Measurements from ENCODE around the gene AGBL3.
"Not testable (repeated sequence)": the region's sequence is repeated elsewhere in the genome, so short reads cannot be mapped to it uniquely, and the experiment has no call there.

AGBL3 gene

DNA sequence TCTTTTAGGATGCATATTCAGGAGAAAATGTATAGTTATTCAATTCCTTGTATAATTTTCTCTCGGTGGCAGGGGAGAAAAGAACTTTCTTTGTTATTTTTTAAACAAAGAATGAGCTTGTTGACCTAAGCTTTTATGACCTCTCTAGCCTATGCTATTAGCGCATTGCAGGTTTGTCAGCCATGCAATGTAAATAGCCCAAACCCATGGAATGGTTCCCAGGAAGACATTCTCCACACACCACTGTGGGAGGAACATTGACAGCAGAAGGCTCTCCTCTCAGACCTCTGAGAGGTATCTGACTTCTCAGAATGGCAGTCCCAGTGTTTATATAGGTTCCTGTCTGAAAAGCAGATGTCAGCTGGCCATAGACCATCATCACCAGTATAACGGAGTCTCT is 19.6 kb upstream of the AGBL3 start:
- DNase-seq = no peak

DNA sequence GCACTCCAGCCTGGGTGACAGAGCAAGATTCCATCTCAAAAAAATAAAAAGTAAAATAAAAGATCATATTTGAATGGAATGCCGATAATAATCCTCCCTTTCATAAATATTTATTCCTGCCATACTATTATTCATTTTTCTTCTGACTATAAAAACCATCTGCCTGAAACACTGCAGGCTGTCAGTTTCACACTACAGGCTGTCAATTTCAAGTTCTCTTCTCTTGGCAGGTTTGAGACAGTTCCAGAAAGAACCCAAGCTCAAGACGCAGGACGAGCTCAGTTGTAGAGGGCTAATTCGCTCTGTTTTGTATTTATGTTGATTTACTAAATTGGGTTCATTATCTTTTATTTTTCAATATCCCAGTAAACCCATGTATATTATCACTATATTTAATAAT is 18.2 kb upstream of the AGBL3 start:
- DNase-seq = no peak

DNA sequence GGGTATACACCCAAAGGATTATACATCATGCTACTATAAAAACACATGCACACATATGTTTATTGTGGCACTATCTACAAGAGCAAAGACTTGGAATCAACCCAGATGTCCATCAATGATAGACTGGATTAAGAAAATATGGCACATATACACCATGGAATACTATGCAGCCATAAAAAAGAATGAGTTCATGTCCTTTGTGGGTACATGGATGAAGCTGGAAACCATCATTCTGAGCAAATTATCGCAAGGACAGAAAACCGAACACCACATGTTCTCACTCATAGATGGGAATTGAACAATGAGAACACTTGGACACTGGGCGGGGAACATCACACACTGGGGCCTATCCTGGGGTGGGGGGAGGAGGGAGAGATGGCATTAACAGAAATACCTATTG is 4.7 kb upstream of the AGBL3 start:
- DNase-seq = not testable (repeated sequence)

DNA sequence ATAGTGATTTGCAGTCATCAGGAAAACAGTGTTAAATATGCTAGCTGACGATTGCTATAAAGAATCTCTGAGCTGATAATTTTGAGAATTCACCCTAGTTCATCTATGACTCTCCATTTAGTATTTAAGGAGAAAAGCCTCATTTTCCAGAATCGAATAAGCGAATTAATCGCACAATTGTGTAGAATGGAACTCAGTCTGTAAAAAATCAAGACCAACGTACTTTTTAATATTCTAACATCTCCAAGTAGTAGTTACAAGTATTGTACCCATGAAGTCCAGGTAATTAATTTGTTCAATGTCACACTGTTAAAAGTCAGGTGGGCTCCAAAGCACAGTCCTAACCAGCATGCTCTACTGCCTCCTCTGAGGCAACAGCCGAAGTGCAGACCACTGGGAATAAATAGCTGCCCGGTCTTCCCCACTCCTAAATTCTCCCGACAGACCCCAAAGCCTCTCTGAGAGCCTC is 380 bp upstream of the AGBL3 start:
- no peak for DNase-seq

DNA sequence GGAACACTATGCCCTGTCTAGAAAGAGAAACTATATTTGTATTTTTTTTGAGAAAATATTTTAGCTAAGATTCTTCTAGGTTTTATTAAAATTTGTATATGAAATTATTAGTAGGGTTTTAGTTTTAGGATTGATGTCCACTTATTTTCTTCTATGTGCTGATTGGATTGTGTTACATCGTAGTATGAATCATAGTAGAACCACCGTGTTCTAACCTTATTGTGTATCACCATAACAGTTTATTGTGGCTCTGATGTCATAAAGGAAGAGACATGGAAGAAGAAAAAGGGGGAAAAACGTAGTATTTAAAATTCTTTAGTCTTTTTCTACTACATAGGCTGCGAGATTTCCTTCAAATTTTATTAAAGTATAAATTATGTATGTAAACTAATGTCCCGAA is 1.9 kb downstream of the AGBL3 start:
- DNase-seq = no peak

DNA sequence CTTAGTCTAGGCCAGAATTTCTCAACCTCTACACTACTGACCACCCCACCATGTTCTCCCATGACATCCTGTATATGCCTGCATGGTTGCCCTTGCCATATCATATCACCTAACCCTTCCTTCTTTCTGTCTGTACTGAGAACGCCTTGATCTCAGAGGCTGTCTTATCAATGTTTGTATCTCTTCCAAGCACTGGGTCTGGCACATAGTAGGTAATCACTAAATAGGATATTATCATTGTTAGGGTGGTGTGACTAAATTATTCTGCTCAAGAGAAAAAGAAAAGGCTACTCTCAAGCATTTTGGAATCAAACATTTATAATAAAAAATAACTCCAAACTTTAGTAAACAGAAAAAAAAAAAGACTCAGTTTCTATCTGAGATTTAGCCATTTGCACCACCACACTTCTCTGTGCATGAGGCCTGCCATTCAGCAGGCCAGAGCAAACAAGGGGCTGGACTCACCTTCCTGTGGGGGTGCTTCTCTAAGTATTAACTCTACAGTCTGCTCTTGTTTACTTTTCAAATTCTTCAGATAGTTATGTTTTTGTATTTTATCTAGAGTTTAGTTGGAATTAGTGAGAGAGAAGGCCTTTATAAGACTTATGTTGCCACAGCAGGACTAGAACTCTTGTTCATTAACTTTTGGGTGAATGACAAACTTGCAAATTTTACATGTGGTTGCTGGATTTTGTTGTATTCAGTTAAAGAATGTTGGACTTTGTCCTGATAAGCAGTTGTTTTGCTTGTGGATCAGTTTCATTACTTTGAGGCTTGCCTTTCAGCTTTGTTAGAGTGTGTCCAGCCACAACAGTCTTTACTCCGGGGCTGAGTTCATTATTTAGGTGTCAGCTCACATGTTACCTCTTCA is 5.4 kb downstream of the AGBL3 start:
- DNase-seq = no peak

DNA sequence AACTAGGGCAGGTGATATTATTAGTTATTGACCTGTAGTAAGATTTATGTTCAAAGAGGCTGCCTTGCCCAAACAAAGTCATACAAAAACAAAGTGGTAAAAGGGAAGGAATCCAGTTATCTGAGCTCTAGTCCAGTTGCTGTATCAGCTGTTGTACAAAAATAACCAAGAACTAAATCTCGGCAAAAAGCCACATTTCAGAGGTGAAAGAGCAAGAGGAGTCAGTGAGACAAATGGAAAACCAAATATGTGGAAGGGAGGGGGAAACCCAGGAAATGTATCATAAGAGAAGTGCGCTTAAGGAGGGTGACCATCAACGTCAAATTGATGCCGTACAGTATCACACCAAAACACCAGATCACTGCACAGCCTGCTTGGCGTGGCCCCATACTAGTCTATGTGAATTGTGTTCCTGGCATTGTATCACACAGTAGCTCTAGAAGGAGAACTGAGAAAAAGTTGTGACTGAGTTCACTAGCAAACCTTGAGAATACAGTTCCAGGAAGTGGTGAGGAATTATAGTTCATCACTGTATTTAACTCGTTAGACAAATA is 6.4 kb downstream of the AGBL3 start:
- DNase-seq = no peak

DNA sequence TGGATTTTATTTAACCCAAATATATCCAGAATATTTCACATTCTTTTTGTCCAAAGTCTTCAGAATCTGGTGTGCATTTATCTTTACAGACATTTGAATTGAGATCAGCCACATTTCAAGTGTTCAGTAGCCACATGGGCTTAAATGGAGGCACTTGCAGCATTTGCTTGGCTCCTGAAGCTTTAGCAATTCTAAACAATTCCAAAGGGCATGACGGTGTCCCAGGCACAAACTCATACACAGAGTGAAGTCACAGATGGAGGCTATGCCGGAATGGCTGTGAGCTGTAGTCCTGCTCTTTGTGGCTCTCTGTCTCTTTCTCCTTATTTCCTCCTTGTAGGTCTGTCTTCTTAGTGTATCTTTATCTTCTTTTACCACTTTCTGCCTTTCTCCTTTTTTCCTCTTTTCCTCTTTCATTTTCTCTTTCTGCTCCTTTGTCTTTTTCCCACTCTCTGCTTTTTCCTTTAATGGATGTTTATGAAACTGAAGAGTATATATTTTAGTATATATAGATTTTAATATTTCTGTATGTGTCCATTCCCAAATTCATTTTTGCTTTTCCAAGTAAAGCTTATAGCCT is 7.7 kb downstream of the AGBL3 start:
- no peak for DNase-seq

DNA sequence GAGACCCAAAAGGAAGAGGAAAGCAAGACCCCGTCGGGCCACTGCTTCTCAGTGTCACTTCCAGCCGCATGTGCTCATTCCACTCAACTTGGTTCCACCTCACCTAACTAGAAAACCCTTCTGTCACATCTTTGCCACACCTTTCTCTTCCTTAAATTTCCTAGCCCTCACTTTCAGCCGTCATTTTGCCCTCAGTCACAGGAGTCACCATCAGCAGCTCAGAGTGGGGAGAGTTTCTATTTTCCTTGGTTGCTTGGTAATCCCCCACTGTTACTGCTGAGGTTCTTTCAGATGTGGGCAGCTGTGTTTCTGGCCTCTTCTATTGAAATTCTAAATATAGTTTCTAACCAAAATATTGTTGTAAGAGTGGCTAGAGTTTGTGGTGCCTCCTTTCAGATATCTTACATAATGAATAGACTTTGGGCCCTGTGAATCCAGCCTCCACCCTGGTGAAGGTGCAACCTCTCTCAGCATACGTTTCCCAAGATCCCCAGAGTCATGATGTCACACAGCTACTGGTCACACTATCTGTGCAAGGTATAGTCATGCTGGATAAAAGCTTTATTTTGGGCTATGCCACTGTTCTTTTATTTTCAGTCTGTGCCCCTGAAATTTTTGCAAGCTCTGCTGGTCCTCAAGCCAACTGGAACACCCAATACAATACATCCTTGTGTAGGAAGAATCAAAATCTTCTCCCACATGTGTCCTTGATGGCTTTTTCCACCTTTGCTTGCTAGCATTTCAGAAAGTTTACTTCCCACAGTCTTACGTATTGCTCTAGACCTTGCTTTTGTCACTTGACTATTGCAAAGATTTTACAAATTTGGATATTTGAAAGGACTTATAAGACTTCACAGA is 9.2 kb downstream of the AGBL3 start:
- DNase-seq = no peak

DNA sequence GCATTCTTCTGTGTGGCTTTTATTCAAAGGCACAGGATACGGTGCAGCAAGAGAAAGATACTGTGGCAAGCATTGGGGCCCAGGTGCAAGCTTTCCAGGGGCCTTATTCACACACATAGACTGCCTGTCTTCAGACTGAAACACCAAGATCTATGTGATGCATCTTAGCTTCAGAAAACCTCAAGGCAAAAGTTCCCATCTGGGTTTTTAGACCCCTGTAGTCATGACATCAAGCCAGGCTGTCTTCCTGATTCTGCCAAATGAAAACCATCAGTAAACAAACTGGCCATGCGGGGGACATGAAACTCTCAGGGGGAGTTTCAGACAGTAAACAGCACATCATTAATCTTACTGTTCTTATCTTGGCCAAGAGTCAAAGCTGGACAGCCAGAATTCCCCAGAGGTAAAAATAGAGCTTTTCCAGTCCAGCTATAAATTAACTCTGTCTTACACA is 9.8 kb downstream of the AGBL3 start:
- no peak for DNase-seq

DNA sequence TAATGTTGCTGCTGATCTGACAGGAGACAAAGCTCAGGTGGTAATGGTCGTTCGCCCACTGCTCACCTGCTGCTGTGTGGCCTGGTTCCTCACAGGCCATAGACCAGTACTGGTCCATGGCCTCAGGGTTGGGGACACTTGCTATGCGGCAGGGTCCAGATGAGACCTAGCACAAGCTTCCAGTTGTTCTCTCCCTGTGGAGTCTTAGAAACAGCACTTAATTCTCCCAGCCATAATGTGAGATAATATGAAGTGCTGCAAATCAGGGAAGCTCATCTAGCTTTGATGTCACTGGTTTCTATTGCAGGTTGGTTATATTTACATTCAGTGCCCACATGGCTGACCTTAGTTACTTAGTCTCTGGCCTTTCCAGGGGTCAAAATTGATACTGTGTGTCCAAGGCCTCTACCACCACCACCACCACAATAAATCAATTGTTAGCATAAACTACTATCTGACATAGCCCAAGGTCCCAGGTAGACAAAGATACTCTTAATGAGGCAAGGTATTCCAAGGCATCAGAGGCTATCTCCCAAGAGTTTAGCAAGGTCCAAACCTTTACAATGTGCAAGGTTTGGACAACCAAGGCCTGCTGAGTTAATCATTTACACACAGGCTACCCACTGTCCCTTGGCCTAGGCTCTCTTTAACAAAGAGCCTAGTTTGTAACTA is 11.0 kb downstream of the AGBL3 start:
- DNase-seq = no peak

DNA sequence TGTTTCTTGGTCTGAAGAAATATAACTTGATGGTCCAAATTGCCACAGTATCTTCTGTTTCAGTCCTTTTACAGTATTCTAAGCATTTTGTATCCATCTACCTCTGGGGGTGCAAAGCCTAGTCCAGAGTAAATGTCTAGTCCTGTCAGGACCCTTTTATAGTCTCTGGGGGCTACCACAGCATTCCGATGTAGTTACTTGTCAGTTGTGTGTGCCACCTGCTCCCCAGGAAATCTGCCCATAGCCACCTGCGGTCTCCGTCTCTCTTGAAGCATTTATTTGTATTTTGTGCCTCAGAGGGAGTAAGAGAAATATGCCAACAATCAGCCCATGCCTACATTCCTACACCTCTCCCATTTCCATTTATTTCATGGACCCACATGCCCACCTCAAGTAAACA is 12.8 kb downstream of the AGBL3 start:
- DNase-seq = no peak

DNA sequence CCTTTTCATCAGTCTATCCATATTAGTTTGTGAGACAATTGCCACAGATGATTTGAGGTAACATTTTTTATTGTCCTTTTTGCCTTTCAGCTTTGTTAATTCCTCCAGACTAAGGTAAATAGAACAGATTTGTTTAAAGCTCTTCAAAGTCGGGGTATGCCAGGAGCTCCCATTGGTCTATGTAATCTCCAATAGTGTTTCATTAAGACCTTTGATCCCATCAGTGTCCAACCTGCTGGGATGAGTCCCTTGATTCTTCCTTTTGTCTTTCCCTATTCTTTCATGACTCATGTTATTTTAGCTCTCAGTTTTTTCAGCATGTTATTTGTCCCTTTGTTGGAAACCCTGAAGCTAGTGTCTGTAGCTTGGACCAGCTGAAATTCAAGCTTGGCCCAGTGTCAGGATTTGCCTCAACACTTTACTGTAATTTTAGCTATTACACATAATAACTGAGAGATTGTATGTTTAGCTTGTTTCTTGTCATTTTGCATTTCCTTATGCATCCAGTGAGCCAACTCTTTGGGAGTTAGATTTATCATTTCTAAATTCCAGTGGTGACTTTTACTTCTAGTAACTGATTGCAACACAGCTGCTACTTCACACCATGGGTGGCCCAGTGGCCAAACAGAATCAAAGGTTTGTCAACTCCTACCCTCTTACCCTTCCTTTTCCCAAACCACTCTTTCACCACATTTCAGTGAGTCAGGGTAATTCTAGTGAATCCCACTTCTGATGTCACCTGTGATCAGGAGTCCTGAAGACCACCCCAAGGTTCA is 15.3 kb downstream of the AGBL3 start:
- DNase-seq = no peak

DNA sequence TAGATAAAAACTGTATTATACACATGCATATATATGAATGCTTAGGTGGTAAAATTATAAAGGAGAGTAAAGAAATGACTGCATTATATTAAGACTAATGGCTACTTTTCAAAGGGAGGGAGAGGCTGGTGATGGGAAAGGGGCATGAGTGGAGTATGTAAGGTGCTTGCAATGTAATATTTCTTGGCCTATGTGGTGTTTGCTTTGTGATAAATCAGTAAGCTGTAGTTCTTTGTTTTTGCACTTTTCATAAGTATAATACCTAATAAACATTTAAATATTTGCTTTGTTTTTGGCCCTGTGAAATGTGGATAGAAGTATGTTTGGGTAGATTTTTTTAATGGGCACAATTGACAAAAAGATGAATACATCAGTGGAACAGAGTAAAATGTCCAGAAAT is 25.9 kb downstream of the AGBL3 start:
- no peak for DNase-seq

DNA sequence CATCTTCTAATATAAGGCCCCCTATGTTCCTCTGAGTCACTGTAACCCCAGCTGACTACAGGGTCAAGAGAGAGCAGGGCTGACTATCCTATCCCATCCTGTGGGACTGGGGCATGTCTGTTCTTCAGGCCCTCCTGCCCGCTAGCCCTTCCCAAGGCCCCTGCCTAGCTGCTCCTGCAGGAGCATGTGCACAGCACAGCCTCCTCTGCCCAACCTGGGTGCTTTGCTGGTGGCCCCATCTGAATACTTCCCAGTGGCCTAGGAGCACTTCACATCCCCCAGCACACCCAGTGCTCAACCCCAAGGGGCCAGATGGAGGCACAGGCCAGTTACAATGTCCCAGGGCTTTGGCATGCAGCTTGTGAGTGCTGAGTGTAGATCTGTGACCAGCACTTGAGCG is 37.3 kb downstream of the AGBL3 start:
- DNase-seq = no peak

DNA sequence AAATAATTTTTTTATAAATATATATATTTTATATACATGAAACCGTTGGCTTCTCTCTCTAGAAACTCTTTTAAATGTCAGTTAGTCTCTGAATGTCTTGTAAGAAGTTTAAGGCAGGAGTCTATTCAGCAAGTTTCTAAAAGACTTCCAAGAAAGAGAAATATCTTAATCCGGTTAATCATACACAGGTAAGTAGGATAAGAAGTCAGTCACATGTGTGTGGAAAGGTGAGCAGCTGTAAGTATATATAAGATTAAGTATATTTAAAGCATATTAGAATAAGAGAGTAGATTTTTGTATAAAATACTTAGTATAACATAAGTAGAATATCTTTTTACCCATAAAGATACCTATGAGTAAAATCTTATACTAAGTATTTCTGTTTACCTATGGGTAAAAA is 48.9 kb downstream of the AGBL3 start:
- DNase-seq = no peak

DNA sequence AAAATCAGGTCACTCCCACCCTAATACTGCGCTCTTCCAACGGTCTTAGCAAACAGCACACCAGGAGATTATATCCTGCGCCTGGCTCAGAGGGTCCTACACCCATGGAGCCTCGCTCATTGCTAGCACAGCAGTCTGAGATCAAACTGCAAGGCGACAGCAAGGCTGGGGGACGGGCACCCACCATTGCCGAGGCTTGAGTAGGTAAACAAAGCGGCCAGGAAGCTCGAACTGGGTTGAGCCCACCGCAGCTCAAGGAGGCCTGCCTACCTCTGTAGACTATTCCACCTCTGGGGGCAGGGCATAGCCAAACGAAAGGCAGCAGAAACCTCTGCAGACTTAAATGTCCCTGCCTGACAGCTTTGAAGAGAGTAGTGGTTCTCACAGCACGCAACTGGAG is 80.7 kb downstream of the AGBL3 start:
- not testable (repeated sequence) for DNase-seq

DNA sequence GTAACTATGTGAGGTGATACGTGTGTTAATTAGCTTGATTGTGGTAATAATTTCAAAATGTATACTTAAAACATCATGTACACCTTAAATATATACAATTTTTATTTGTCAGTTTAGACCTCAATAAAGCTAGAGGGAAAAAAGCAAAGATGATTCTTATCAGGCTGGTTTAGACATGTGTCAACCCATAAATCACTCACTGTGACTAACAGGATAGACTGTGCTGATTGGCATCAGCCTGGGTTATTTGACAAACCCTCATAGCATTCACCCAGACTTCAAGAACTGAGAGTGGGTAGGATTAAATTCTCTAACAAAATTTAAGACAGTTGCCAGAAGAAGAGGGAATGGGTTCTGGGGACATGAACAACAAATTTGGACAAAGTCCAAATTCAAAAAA is 87.8 kb downstream of the AGBL3 start:
- no peak for DNase-seq

DNA sequence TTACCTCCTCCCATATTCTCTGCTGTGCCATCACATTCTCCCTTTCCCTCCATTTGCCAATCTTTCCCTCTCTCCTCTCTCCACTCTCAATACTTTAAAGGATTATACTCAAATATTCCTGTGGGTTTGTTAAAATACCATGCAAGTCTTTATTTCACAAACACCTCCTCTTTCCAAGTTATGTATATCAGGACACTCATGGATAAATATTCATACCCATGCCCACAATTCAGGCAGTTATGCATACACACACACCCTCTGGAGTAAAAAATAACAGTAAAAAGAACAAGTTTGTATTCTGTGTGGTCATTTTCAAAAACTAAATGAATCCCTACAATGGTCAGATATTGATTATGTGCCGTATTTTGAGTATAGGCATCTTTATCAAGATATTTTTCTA is 88.2 kb downstream of the AGBL3 start:
- no peak for DNase-seq

DNA sequence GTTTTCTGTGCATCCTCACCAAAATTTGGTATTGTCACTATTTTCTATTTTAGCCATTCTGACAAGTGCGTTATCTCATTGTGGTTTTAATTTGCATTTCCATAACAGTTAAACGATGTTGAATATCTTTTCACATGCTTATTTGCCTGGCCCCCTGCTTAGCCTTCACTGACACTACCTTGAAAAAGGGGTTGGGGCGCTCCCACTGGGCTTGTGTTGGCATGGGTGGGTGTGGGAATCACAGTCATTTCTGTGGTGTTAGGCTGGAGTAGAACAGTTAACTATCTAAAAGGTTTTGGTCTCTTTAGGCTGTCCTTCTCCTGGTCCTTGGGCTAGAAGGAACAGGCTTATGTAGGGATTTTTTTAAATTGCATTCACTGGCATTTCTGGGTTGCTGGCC is 89.4 kb downstream of the AGBL3 start:
- DNase-seq = no peak

DNA sequence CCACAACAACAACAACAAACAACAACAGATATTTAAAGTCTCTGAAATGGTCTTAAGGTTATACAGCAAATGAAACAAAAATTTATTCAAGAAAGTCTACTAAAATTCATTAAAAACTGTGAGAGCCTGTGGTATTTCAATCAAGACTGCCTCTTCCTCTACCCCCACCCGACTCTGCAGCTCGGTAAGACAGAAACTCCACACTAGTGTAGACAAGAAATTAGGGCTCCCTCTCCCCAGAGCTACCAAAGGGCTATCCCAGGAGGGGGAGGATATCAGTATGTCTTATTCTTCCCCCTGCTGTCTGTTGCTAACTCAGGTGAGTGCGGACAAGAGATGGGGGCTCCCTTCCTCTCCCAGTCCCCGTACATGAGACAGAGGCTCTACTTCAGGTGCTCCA is 90.6 kb downstream of the AGBL3 start:
- no peak for DNase-seq

DNA sequence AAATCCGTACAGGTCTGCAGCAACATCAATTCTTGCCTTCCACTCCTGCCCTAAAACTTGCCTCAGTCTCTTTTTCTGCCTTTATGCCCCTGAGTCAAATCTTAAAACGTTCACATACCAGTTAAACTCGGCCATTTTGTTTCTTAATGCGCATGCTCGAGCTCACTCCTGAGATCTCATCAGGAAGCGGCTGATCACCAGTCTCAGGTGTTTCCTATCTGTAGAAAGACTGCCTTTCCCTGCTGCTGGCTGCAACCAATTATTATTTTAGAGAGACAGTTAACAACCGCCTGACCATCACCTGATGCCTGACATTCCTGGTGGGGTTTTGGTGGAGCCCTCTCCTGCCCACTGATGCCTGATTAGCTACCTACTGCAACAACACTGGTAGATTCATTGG is 91.3 kb downstream of the AGBL3 start:
- no peak for DNase-seq

Data from eye (tissue), 1 donor.